Measurements from ENCODE around the gene GLI3.

DNA sequence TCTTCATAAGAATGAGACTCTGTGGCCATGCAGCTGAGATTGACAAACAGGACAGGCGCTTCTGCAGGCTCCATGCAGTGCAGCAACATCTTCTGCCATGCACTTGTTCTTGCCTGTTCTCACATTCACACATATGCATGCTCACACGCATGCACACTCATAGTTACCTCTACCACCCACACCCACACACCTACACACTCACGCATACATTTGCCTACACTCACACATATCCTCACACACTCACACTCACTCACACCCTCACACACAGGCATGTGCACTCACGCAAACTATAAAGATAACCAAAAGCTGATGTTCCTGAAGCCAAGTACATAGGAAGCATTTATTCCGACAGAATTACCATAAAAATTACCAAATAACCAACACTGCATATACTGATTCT is 15.7 kb downstream of the GLI3 start:
- TF ChIP-seq POLR2AphosphoS5 (IDR thresholded peaks at IDR 0.05; ENCODE audit: low read depth, low read length) = no peak
- TF ChIP-seq TAF1 (IDR thresholded peaks at IDR 0.05; ENCODE audit: borderline replicate concordance, insufficient read depth, low read length) = no peak
- TF ChIP-seq, protein P1, sequence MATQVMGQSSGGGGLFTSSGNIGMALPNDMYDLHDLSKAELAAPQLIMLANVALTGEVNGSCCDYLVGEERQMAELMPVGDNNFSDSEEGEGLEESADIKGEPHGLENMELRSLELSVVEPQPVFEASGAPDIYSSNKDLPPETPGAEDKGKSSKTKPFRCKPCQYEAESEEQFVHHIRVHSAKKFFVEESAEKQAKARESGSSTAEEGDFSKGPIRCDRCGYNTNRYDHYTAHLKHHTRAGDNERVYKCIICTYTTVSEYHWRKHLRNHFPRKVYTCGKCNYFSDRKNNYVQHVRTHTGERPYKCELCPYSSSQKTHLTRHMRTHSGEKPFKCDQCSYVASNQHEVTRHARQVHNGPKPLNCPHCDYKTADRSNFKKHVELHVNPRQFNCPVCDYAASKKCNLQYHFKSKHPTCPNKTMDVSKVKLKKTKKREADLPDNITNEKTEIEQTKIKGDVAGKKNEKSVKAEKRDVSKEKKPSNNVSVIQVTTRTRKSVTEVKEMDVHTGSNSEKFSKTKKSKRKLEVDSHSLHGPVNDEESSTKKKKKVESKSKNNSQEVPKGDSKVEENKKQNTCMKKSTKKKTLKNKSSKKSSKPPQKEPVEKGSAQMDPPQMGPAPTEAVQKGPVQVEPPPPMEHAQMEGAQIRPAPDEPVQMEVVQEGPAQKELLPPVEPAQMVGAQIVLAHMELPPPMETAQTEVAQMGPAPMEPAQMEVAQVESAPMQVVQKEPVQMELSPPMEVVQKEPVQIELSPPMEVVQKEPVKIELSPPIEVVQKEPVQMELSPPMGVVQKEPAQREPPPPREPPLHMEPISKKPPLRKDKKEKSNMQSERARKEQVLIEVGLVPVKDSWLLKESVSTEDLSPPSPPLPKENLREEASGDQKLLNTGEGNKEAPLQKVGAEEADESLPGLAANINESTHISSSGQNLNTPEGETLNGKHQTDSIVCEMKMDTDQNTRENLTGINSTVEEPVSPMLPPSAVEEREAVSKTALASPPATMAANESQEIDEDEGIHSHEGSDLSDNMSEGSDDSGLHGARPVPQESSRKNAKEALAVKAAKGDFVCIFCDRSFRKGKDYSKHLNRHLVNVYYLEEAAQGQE (IDR thresholded peaks at IDR 0.05; ENCODE audit: insufficient read depth in 1 of 2, low read depth in 2 of 2, low read length in 2 of 2) = no peak
